HepG2 (cell line): ENCODE results near the gene RGS14. TPM values are rescaled to one million over a fixed set of nuclear protein-coding genes. Genes with fewer than 3 reads are reported as not detected.
A peak's percentile ranks its signal among the peaks of the same experiment; 100 is the strongest.

Experiments used
- AGO2 ChIP-seq: fragments of 200-400 bp; formaldehyde crosslinking; optimal IDR thresholded peaks from 2 replicates; pipeline ENCODE3; 2017; ENCODE audit warnings: mild to moderate bottlenecking, low read depth, low read length, moderate library complexity
- CHD4 ChIP-seq: fragments of 200-600 bp; sonication (generic); IDR thresholded peaks from 2 replicates; pipeline ENCODE4 v1.7.0; 2017; ENCODE audit warnings: mild to moderate bottlenecking, low read length, borderline replicate concordance
- FOXK1 ChIP-seq: sonication (generic); formaldehyde crosslinking; IDR thresholded peaks from 2 replicates; pipeline ENCODE4 v1.4.0; 2020; ENCODE audit warnings: low read depth, missing genetic modification reagents, borderline replicate concordance
- FOXK2 ChIP-seq: fragments of 450-650 bp; IDR thresholded peaks from 2 replicates; pipeline ENCODE4 v1.6.1; 2016
- GABPA ChIP-seq, 2 experiments: IDR thresholded peaks; 2 replicates each; pipeline ENCODE4 v1.6.1; 2011 to 2016; ENCODE audit warnings: low read depth in 2 of 2, low read length in 1 of 2, missing biosample characterization in 1 of 2, missing genetic modification characterization in 1 of 2
- MIER3 ChIP-seq: IDR thresholded peaks from 2 replicates; pipeline ENCODE4 v1.6.1; 2016; ENCODE audit warnings: missing compliant biosample characterization, borderline replicate concordance
- PATZ1 ChIP-seq: sonication (generic); formaldehyde crosslinking; IDR thresholded peaks from 2 replicates; pipeline ENCODE4 v1.4.0; 2020; ENCODE audit warnings: missing genetic modification reagents
- PHF8 ChIP-seq: sonication (generic); formaldehyde crosslinking; IDR thresholded peaks from 2 replicates; pipeline ENCODE4 v1.5.0; 2020; ENCODE audit warnings: missing genetic modification reagents
- REL ChIP-seq: sonication (generic); formaldehyde crosslinking; conservative IDR thresholded peaks from 2 replicates; pipeline ENCODE4 v1.8.0; 2022; ENCODE audit warnings: mild to moderate bottlenecking, missing genetic modification reagents, moderate library complexity
- TAF1 ChIP-seq: sonication (generic); formaldehyde crosslinking; IDR thresholded peaks from 2 replicates; pipeline ENCODE4 v1.4.0; 2020; ENCODE audit warnings: missing genetic modification reagents
- TFE3 ChIP-seq: IDR thresholded peaks from 2 replicates; pipeline ENCODE4 v1.6.1; 2016
- ZBTB7A ChIP-seq: sonication (generic); formaldehyde crosslinking; IDR thresholded peaks from 2 replicates; pipeline ENCODE4 v1.8.0; 2022; ENCODE audit warnings: mild to moderate bottlenecking, missing genetic modification reagents
- ZFYVE20 ChIP-seq: sonication (generic); formaldehyde crosslinking; IDR thresholded peaks from 2 replicates; pipeline ENCODE4 v1.8.0; 2023; ENCODE audit warnings: low read depth, mild to moderate bottlenecking, moderate library complexity, missing genetic modification reagents, borderline replicate concordance
- ZGPAT ChIP-seq: IDR thresholded peaks from 2 replicates; pipeline ENCODE4 v1.6.1; 2016; ENCODE audit warnings: mild to moderate bottlenecking
- ZMYM4 ChIP-seq: sonication (generic); formaldehyde crosslinking; IDR thresholded peaks from 2 replicates; pipeline ENCODE4 v1.8.1; 2023; ENCODE audit warnings: mild to moderate bottlenecking, missing genetic modification reagents
- ZNF224 ChIP-seq: sonication (generic); formaldehyde crosslinking; IDR thresholded peaks from 2 replicates; pipeline ENCODE4 v1.5.0; 2020; ENCODE audit warnings: mild to moderate bottlenecking, missing genetic modification reagents
- ZNF296 ChIP-seq: sonication (generic); formaldehyde crosslinking; conservative IDR thresholded peaks from 2 replicates; pipeline ENCODE4 v1.5.0; 2020; ENCODE audit warnings: mild to moderate bottlenecking, missing genetic modification reagents
- ZNF549 ChIP-seq: sonication (generic); formaldehyde crosslinking; IDR thresholded peaks from 2 replicates; pipeline ENCODE4 v1.5.0; 2020; ENCODE audit warnings: missing genetic modification reagents
- ZNF746 ChIP-seq: sonication (generic); formaldehyde crosslinking; IDR thresholded peaks from 2 replicates; pipeline ENCODE4 v1.8.0; 2022; ENCODE audit warnings: mild to moderate bottlenecking, missing genetic modification reagents
- polyA plus RNA-seq, 8 experiments: library from polyadenylated mRNA; depleted of rRNA in 3 of 8; stranded (reverse) in 7 of 8; unstranded in 1 of 8; fragments of >200 nt; fragmentation: Illumina TruSeq in 4 of 8; extraction: Trizol in 4 of 8; gene quantifications; 2 replicates each; pipeline versions ENCODE4 v1.2.1 to v1.2.3, GENCODE V29; 2011 to 2016; ENCODE audit warnings: low read depth in 4 of 8, missing spikeins in 1 of 8, mixed read lengths in 1 of 8; ENCODE audit not compliant: insufficient read depth in 1 of 8
- total RNA-seq, 5 experiments: library from RNA; depleted of rRNA; stranded (reverse); fragments of >200 nt; fragmentation: Illumina TruSeq; extraction: Trizol; gene quantifications; 2 replicates each; pipeline ENCODE4 v1.2.3, GENCODE V29; 2016; ENCODE audit warnings: low read depth in 1 of 5
- TF ChIP-seq, protein P1 (sequence below): sonication (generic); formaldehyde crosslinking; IDR thresholded peaks from 2 replicates; pipeline ENCODE4 v1.4.0; 2020; ENCODE audit warnings: missing genetic modification reagents
- TF ChIP-seq, protein P2 (sequence below): sonication (generic); formaldehyde crosslinking; IDR thresholded peaks from 2 replicates; pipeline ENCODE4 v1.4.0; 2020; ENCODE audit warnings: mild to moderate bottlenecking, missing genetic modification reagents

The RGS14 gene
- total and polyA plus RNA-seq, 2 of the 13 experiments (the other 11 are each of a cell fraction or from before 2014, with no cell fraction given): 11.1 to 17.2 TPM

- TF ChIP-seq ZGPAT (peak; percentile 77), ZNF549 (no peak), MIER3 (CRISPR knock-in tag) (0 out of 2 replicates have a peak, but pooled peaks have one; percentile 44), PHF8 (peak; percentile 67), TFE3 (peak; percentile 87), AGO2 (no peak), REL (CRISPR knock-in tag) (no peak), TAF1 (peak; percentile 96), FOXK2 (no peak), PATZ1 (CRISPR knock-in tag) (peak; percentile 45; the same call in 1 of the 2 replicates), ZBTB7A (CRISPR knock-in tag) (no peak), GABPA (IDR thresholded peaks at IDR 0.05; ENCODE audit: low read depth, low read length) (no peak), GABPA (CRISPR knock-in tag; IDR thresholded peaks at IDR 0.05; ENCODE audit: low read depth) (peak; percentile 58), ZNF296 (CRISPR knock-in tag) (0 out of 2 replicates have a peak, but pooled peaks have one; percentile 39), ZNF746 (CRISPR knock-in tag) (no peak), ZMYM4 (CRISPR knock-in tag) (peak; percentile 58), ZNF224 (CRISPR knock-in tag) (peak; percentile 87; the same call in 1 of the 2 replicates), FOXK1 (CRISPR knock-in tag) (peak; percentile 34; the same call in 1 of the 2 replicates), CHD4 (0 out of 2 replicates have a peak, but pooled peaks have one; percentile 27), ZFYVE20 (CRISPR knock-in tag) (no peak)
- TF ChIP-seq, protein P1, sequence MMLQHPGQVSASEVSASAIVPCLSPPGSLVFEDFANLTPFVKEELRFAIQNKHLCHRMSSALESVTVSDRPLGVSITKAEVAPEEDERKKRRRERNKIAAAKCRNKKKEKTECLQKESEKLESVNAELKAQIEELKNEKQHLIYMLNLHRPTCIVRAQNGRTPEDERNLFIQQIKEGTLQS: peak; percentile 81
- TF ChIP-seq, protein P2, sequence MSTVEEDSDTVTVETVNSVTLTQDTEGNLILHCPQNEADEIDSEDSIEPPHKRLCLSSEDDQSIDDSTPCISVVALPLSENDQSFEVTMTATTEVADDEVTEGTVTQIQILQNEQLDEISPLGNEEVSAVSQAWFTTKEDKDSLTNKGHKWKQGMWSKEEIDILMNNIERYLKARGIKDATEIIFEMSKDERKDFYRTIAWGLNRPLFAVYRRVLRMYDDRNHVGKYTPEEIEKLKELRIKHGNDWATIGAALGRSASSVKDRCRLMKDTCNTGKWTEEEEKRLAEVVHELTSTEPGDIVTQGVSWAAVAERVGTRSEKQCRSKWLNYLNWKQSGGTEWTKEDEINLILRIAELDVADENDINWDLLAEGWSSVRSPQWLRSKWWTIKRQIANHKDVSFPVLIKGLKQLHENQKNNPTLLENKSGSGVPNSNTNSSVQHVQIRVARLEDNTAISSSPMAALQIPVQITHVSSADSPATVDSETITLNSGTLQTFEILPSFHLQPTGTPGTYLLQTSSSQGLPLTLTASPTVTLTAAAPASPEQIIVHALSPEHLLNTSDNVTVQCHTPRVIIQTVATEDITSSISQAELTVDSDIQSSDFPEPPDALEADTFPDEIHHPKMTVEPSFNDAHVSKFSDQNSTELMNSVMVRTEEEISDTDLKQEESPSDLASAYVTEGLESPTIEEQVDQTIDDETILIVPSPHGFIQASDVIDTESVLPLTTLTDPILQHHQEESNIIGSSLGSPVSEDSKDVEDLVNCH (CRISPR knock-in tag): no peak
These were observed 21.5 kb downstream of the RGS14 start (continued) for GRCh38 chr5:177378884-177379883.
